Stomach (tissue), 4 donors: ENCODE results near the gene RTKN.

Source experiments
- CTCF ChIP-seq, 7 experiments: fragments of 450-650 bp in 4 of 7; fragments of 200-600 bp in 3 of 7; sonication (generic) in 3 of 7; IDR thresholded peaks; one replicate each; pipeline ENCODE4 v1.5.1; 2016 to 2019; ENCODE audit warnings: antibody characterized with exemption in 7 of 7, control low read depth in 2 of 7, mild to moderate bottlenecking in 1 of 7
- EP300 ChIP-seq: sonication (generic); formaldehyde crosslinking; IDR thresholded peaks from one replicate; pipeline ENCODE4 v1.6.1; 2017; ENCODE audit warnings: antibody characterized with exemption
- POLR2A ChIP-seq, 4 donors: fragments of 450-650 bp; IDR thresholded peaks; one replicate each; pipeline ENCODE4 v1.6.1; 2016; ENCODE audit warnings: antibody characterized with exemption in 4 of 4, control low read depth in 2 of 4, mild to moderate bottlenecking in 1 of 4, moderate library complexity in 1 of 4
- POLR2AphosphoS5 ChIP-seq, 3 donors: sonication (generic); formaldehyde crosslinking; IDR thresholded peaks; one replicate each; pipeline ENCODE4 v1.6.1; 2016; ENCODE audit warnings: antibody characterized with exemption in 3 of 3

GRCh38 chr2:74454654-74455511, 13.1 kb upstream of the RTKN start, which contains the start of gene INO80B:
- TF ChIP-seq CTCF (IDR thresholded peaks at IDR 0.05) (peak in 1 of 7 experiments; percentile 18), POLR2A (IDR thresholded peaks at IDR 0.05) (no peak), POLR2AphosphoS5 (IDR thresholded peaks at IDR 0.05) (peak; percentile 80 to 99 (median 93)), EP300 (no peak)
